Measurements from ENCODE around the gene EPN3. TPM values are rescaled to one million over a fixed set of nuclear protein-coding genes. Genes with fewer than 3 reads are reported as not detected.

Gene EPN3
- total RNA-seq, 2 donors from 2014 or later: not detected

GRCh38 chr17:50554201-50554600, 21.7 kb downstream of the EPN3 start:
- Mint-ChIP-seq H3K36me3 (no peaks in the 10 kb centered on the region), H3K9me3 (no peaks in the 10 kb centered on the region), H3K27ac (no peak overlapping the region)
- DNase-seq (ENCODE audit: low spot score in 2 of 2) (no peak), ATAC-seq (no peak)

DNA sequence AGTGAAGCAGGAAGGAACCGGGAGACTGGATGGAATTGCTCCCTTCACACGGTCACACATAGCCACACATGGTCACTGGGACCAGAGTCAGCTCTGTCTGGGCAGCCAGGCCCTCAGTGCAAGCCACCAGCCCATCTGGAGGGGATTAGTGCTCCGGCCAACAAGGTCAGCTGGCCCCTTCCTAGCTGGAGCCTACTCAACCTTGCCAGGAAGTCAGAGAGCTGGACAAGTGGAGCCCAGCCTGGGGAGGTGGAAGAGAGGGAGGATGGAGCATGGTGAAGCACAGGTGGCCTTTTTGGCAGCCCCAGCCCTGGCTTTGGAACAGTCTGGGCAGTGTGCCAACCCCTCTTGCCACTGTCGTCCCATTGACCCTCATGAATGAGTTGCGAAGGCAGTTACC, 24.3 kb downstream of the EPN3 start:
- H3K9me3 Mint-ChIP-seq: no peaks in the 10 kb centered on the region
- DNase-seq (ENCODE audit: low spot score in 2 of 2): no peak
- no peak for ATAC-seq
- H3K36me3 Mint-ChIP-seq: no peaks in the 10 kb centered on the region
- H3K27ac Mint-ChIP-seq: no peak overlapping the region

GRCh38 chr17:50557630-50558029, 25.1 kb downstream of the EPN3 start:
- Mint-ChIP-seq H3K27ac (no peak overlapping the region), H3K36me3 (no peaks in the 10 kb centered on the region)
- ATAC-seq: no peak

DNA sequence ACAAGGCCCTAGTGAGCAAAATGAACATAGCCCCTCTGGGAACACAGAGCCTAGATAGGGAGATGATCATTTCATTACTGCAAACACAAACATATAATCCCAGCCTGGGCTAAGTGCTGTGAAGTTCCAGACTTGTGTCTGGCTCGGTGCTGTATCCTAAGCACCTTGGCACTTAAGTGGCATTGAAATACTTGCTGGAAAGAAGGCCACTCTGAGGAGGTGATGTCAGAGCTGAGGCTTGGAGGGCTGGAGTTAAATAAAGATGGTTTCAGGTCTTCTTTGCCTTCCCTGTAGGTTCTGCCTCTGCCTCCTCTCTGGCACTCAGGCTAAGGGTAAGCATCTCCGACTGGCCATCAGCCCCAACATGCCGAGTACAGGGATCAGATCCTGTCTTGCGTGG, 25.6 kb downstream of the EPN3 start:
- Mint-ChIP-seq H3K9me3 (no peaks in the 10 kb centered on the region), H3K27ac (no peak overlapping the region), H3K36me3 (no peaks in the 10 kb centered on the region)
- ATAC-seq: no peak
- no peak for DNase-seq (ENCODE audit: low spot score in 2 of 2)

More at GRCh38 chr17:50557630-50558029, 25.1 kb downstream of the EPN3 start:
- no peaks in the 10 kb centered on the region for H3K9me3 Mint-ChIP-seq
- DNase-seq (ENCODE audit: low spot score in 2 of 2): no peak

- Mint-ChIP-seq H3K27ac (no peak overlapping the region), H3K9me3 (no peaks in the 10 kb centered on the region), H3K36me3 (no peaks in the 10 kb centered on the region)
- DNase-seq (ENCODE audit: low spot score in 2 of 2) (no peak), ATAC-seq (no peak)
These were observed 26.0 kb downstream of the EPN3 start for GRCh38 chr17:50558581-50558940.

DNA sequence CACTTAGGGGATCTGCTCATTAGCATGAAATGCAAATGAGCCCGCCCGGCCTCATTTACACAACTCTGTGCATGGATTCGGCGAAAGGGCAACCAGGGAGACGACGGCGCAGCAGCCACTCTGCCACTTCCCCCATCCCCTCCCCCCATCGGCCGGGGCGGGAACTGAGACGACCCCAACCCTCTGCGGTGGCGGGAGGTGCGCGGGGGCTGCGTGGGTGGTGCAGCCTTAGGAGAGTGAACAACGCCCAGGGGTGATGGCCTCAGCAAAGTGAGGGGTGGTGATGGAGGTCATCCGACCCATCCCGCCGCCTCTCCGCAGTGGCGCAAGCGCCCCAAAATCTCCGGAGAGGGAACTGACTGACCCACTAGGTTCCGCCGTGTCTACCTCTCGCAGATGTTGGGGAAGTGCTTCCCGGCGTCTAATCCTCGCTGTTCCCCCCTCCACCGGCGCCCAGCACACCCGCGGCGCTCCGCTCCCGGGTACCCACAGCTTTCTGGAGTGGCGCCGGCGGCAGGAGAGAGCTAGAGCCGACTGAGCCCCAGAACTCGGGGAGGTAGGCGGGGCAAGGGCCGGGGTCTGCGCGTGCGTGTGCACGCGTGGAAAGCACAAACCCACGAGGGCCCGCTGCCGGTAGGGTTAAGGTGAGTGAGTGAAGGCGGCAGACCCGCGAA, 26.5 kb downstream of the EPN3 start:
- ATAC-seq (peak in 1 of 2 donors; percentile 30), DNase-seq (ENCODE audit: low spot score in 2 of 2) (no peak)
- Mint-ChIP-seq H3K36me3 (no peaks in the 10 kb centered on the region), H3K27ac (no peak overlapping the region), H3K9me3 (no peaks in the 10 kb centered on the region)

GRCh38 chr17:50559674-50560184, 27.2 kb downstream of the EPN3 start:
- DNase-seq (ENCODE audit: low spot score in 2 of 2): no peak
- Mint-ChIP-seq H3K27ac (no peak overlapping the region), H3K36me3 (no peaks in the 10 kb centered on the region)

DNA sequence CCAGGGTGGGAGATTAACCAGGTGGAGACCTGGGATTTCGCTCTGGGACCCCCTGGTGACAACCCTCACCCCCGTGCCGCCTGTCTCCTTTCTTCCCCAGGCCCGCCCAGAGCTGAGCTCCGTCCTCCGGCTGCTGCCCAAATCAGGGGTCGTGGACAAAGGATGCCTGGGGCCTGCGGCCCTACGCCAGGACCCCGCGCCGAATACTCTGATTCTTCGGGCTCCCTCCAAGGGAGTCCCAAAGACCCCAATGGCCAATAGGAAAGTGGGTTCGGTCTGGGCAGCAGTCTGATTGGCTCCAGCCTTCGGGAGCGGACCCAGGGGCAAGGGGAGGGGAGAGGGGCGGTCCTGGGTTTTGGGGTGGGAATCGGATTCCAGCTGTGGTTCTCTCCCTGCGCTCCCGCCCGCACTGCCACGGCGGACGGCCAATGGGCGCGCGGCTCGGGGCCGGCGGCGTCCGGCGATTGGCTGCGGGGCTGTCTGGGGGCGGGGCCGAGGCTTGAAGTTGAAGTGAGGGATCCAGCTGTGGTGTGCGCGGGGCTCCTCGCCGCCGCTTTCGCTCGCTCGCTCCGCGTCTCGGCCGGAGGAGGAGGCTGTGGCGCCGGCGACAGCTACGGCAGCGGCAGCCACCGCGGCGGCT, 27.8 kb downstream of the EPN3 start, which contains the start of gene CACNA1G:
CACNA1G (plus strand) TSS at position 531 of the 640 bp plus-strand sequence. CDS start 745 bp downstream, outside the sequence.
- no peaks in the 10 kb centered on the region for H3K36me3 Mint-ChIP-seq
- H3K27ac Mint-ChIP-seq: no peak within 1 kb of the TSS
- ATAC-seq: peak; percentile 86 to 94
- H3K9me3 Mint-ChIP-seq: no peaks in the 10 kb centered on the region
- peak; percentile 80 to 93 for DNase-seq (ENCODE audit: low spot score in 2 of 2)

More at GRCh38 chr17:50559674-50560184, 27.2 kb downstream of the EPN3 start:
- peak; percentile 23 to 45 for ATAC-seq
- no peaks in the 10 kb centered on the region for H3K9me3 Mint-ChIP-seq

- DNase-seq (ENCODE audit: low spot score in 2 of 2) (no peak), ATAC-seq (peak in 1 of 2 donors; percentile 33)
- no peaks in the 10 kb centered on the region for H3K9me3 Mint-ChIP-seq
These were observed 28.6 kb downstream of the EPN3 start for GRCh38 chr17:50560931-50561745.

GRCh38 chr17:50561746-50562141, 29.2 kb downstream of the EPN3 start:
- Mint-ChIP-seq H3K36me3 (no peaks in the 10 kb centered on the region), H3K9me3 (no peaks in the 10 kb centered on the region), H3K27ac (no peak overlapping the region)
- DNase-seq (ENCODE audit: low spot score in 2 of 2) (no peak), ATAC-seq (no peak)

More at GRCh38 chr17:50560931-50561745, 28.6 kb downstream of the EPN3 start:
- H3K27ac Mint-ChIP-seq: no peak overlapping the region
- H3K36me3 Mint-ChIP-seq: no peaks in the 10 kb centered on the region

GRCh38 chr17:50562242-50563091, 29.9 kb downstream of the EPN3 start:
- no peak overlapping the region for H3K27ac Mint-ChIP-seq
- H3K9me3 Mint-ChIP-seq: no peaks in the 10 kb centered on the region
- ATAC-seq (no peak), DNase-seq (ENCODE audit: low spot score in 2 of 2) (no peak)
- no peaks in the 10 kb centered on the region for H3K36me3 Mint-ChIP-seq

GRCh38 chr17:50563092-50563511, 30.6 kb downstream of the EPN3 start:
- no peaks in the 10 kb centered on the region for H3K36me3 Mint-ChIP-seq
- DNase-seq (ENCODE audit: low spot score in 2 of 2): no peak
- no peak for ATAC-seq
- no peaks in the 10 kb centered on the region for H3K9me3 Mint-ChIP-seq
- no peak overlapping the region for H3K27ac Mint-ChIP-seq

DNA sequence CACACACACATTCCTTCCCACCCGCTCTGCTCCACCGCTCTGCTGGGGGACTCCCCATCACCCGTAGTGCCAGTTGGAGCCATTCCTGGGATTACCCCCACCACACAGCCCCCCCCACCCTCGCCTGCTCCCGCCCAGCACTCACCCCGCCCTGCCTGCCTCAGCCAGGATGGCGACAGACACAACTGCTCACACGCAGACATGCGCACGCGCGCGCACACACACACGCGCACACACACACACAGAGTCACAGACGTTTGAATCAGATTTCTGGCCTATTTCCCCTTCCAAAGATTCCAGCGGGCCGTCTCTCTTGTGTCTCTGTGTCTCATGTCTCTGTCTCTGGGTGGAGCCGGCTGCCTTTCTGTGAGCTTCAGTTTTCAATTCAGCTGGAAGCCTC, 32.4 kb downstream of the EPN3 start:
- Mint-ChIP-seq H3K27ac (no peak overlapping the region), H3K9me3 (no peaks in the 10 kb centered on the region), H3K36me3 (no peaks in the 10 kb centered on the region)
- DNase-seq (ENCODE audit: low spot score in 2 of 2): no peak
- ATAC-seq: no peak

- ATAC-seq (peak in 1 of 2 donors; percentile 33), DNase-seq (ENCODE audit: low spot score in 2 of 2) (no peak)
- H3K36me3 Mint-ChIP-seq: no peaks in the 10 kb centered on the region
- H3K9me3 Mint-ChIP-seq: no peaks in the 10 kb centered on the region
- H3K27ac Mint-ChIP-seq: peak overlapping the region in 1 of 2 donors; percentile 77
These were observed 33.1 kb downstream of the EPN3 start for GRCh38 chr17:50565402-50566350.

DNA sequence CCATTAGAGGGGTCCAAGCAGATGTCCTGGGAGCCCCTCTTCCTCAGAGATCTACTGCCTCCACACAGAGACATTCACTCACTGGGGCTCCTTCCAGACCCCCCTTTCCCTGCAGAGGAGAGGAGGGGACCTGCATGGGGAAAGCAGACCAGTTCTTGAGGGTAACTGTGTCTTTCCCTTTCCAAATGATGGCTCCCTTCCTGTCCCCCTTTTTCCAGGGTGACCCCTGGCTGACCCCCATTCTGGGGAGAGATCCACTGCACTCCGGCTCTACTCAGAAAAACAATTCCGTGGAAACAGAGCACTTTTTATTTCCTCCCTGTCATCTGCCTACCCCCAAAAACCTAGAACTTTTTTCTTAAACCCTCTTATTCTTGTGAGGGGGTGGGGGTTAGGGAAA, 34.4 kb downstream of the EPN3 start:
- no peak for ATAC-seq
- no peaks in the 10 kb centered on the region for H3K9me3 Mint-ChIP-seq
- H3K27ac Mint-ChIP-seq: no peak overlapping the region
- DNase-seq (ENCODE audit: low spot score in 2 of 2): no peak
- no peaks in the 10 kb centered on the region for H3K36me3 Mint-ChIP-seq

Measured in activated naive CD4-positive, alpha-beta T cell treated with anti-CD3 and anti-CD28 coated beads, Interleukin-2, amount 50 U/mL, for 72 hours (primary cell).